HG03103 (cell line): Measurements from ENCODE around the gene CCNG2.

Source experiments
- ATAC-seq: cut with Tn5 transposase; IDR thresholded peaks from one replicate; pipeline ENCODE4 v1.9.1; 2021; ENCODE audit warnings: low read depth; ENCODE audit not compliant: unreplicated experiment

The CCNG2 gene

GRCh38 chr4:77174426-77174825 lies 17.4 kb downstream of the CCNG2 start:
- ATAC-seq, result no peak

DNA sequence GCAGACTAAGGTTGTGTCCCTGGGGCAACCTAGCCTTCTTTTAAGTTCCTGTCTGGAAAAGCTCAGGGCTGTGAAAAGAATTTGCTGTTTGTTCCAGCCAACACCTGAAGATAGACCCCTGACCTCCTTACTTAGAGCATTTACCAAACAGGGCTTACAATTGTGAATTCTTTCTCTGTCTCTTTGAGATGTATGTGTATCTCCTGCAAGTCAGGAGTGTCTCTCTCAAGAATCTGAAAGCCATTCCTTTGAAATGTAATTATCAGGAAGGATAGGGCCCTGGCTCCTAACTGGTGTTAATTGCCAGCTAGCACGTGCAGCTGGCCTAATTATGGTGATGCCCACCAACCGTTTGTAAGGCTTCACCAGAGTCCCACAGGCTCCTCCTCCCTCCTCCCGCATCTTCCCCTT lies 18.2 kb downstream of the CCNG2 start:
- no peak for ATAC-seq

- no peak for ATAC-seq
Measured at GRCh38 chr4:77176640-77177039, 19.6 kb downstream of the CCNG2 start.

- no peak for ATAC-seq
Measured at GRCh38 chr4:77177199-77177598, 20.2 kb downstream of the CCNG2 start.

DNA sequence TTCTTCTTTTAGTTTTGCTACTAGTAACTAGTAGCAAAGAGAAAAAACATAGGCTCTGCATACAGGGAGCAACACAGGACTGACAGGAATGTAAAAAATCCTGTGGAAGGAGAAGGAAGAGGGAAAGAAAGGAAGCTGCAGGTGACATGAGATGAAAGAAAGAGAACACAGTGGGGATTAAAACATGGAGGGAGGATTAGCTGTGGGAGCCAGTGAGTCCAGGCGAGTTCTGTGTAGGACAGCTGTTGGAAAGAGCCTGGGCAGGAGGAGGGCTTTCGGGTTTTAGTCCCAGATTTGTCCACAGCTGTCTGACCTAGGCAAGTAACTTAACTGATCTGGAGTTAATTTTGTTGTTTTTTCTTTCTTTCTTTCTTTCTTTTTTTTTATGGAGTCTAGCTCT lies 21.6 kb downstream of the CCNG2 start:
- ATAC-seq, result no peak

- ATAC-seq, result no peak
Measured at GRCh38 chr4:77179519-77179918, 22.5 kb downstream of the CCNG2 start.

GRCh38 chr4:77181720-77182119 lies 24.7 kb downstream of the CCNG2 start:
- ATAC-seq, result no peak

DNA sequence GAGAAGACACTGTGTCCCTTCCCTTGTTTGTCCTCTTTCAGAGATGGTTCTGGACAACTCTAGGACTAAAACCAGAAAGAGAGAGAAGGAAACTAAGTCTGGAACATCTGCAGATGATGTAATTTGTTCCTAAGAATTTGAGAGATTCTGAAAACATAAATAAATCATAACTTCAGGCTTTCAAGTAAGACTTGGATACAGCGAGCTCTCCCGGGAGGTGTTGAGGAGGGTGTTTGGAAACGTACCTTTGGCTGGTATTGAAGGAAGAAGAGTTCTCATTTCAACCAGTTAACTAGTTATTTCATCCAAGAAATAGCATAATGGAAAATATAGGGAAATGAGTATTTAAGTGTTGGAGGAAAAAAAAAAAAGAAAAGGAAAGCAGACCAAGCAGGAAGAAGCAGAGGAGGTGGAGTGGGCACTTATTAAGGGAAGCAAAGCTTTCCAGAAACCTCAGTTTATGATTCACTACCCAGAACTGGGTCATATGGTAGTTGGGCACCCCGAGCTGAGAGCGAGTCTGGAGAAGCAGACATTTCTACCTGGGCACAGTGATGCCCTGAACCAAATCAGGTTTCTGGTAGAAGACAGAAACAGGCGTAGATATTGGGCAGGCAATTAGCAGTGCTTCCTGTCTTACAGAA lies 26.9 kb downstream of the CCNG2 start:
- no peak for ATAC-seq

GRCh38 chr4:77184974-77185373 lies 28.0 kb downstream of the CCNG2 start:
- no peak for ATAC-seq

DNA sequence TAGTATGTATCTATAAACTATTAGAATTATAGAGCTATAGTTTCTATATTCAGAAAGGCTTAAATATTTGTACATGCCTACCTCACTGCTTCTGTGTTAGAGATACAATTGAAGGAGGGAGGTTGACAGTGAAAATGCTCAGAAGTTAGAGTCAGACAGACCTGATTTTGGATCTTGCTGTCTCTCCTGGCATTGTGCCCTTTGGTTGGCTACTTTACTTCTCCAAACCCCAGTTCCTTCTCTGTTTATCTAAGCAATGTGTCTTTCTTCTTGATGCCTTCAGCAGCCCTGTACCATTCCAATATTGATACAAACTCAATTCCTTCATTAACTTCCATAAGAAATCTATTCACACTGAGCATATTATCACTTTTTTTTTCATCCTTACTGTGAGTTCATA lies 28.7 kb downstream of the CCNG2 start:
- no peak for ATAC-seq

DNA sequence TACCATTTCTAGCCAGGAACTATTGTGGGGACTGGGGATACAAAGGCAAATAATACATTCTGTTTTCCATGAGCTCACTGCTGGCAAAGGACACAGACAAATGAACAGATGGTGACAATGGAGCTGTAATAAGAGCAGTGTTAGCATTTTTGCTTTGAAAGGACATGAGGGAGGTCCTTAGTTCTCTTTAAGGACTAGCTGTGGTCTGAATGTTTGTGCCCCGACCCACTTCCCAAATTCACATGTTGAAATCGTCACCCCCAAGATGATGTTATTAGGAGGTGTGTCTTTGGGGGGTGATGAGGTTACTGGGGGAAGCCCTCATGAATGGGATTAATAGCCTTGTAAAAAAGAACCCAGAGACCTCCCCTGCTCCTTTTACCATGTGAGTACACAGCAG lies 30.3 kb downstream of the CCNG2 start:
- no peak for ATAC-seq

- ATAC-seq, result no peak
Measured at GRCh38 chr4:77188498-77189220, 31.7 kb downstream of the CCNG2 start.

GRCh38 chr4:77189412-77189811 lies 32.4 kb downstream of the CCNG2 start:
- ATAC-seq, result no peak

- ATAC-seq, result no peak
Measured at GRCh38 chr4:77190053-77190452, 33.0 kb downstream of the CCNG2 start.

- no peak for ATAC-seq
Measured at GRCh38 chr4:77193046-77193445, 36.0 kb downstream of the CCNG2 start.

- ATAC-seq, result peak; percentile 89
Measured at GRCh38 chr4:77193511-77194102, 36.6 kb downstream of the CCNG2 start.

DNA sequence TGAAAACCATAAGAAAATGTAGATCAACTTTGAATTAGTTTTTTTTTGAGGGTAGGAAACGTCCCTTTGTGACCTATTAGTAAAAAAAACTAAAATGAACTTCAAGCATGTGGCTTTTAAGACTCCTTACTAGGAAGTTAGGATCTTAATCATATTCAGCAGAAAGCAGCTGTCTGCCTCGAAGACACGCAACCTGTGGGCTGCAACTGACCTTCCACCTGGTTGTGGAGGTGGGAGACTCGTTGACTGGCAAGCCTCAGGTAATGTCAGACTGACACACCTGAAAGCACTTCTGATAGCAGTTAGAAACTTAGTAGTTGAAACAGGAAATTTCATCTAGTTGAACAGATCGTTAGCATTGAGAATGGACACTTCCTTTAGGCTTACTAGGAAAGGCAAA lies 37.4 kb downstream of the CCNG2 start:
- no peak for ATAC-seq

GRCh38 chr4:77194989-77195388 lies 38.0 kb downstream of the CCNG2 start:
- no peak for ATAC-seq

DNA sequence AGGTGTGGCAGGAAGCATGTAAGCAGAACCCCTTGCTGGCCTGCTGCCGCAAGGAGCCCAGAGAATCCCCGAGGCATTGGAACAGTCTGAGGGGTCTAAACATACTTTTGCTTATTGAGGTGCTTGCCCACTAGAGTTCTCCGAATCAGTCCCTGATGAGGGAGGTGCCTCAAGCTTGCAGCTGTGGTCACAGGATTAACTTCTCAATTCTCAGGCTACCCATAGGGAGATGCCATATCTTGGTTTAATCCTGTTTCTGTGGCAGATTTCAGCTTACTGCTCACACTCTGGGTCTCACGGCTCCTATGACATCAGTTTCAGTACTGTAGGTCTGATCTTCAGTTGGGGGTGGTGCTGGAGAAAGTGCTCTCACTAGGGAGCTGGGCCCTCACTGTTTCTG lies 39.9 kb downstream of the CCNG2 start:
- ATAC-seq, result no peak

DNA sequence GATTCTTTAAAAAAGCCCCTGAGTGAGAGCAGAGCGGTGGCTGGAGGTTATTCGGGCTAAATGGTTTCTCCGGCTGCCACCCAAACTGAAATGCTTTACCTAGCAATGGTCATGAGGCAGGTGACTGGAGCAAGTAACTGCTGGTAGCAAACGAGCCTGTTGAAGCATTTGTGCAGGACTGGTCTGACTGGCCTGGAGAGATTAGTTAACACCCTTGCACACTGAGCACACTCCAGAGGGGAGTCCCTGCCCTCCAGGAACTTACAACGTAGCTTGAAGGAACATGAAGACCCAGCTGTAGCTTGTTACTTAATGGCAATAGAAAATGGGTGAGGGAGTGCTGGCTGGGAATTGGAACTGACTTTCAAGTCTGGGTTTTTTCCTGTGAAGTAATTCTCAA lies 40.4 kb downstream of the CCNG2 start:
- no peak for ATAC-seq

GRCh38 chr4:77197831-77198230 lies 40.8 kb downstream of the CCNG2 start:
- no peak for ATAC-seq

- no peak for ATAC-seq
Measured at GRCh38 chr4:77199276-77199675, 42.3 kb downstream of the CCNG2 start.
